IPS-15b (cell line): ENCODE measurements around the gene RTN4R.

Experiments used
- H3K27me3 ChIP-seq: one replicate; pipeline ENCODE4 v1.6.1; 2013; ENCODE audit warnings: low read length; ENCODE audit not compliant: control insufficient read depth, insufficient read depth
- H3K36me3 ChIP-seq: one replicate; pipeline ENCODE4 v1.6.1; 2013; ENCODE audit warnings: low read length; ENCODE audit not compliant: control insufficient read depth, insufficient read depth
- H3K4me1 ChIP-seq: one replicate; pipeline ENCODE4 v1.6.1; 2013; ENCODE audit warnings: mild to moderate bottlenecking, low read length; ENCODE audit not compliant: control insufficient read depth, insufficient read depth
- H3K4me3 ChIP-seq: one replicate; pipeline ENCODE4 v1.5.1; 2013; ENCODE audit warnings: low read depth, low read length
- H3K9ac ChIP-seq: one replicate; pipeline ENCODE4 v1.6.1; 2013; ENCODE audit warnings: low read depth, mild to moderate bottlenecking, low read length
- H3K9me3 ChIP-seq: one replicate; pipeline ENCODE4 v1.6.1; 2013; ENCODE audit warnings: mild to moderate bottlenecking, low read length; ENCODE audit not compliant: control insufficient read depth, insufficient read depth

Gene RTN4R

DNA sequence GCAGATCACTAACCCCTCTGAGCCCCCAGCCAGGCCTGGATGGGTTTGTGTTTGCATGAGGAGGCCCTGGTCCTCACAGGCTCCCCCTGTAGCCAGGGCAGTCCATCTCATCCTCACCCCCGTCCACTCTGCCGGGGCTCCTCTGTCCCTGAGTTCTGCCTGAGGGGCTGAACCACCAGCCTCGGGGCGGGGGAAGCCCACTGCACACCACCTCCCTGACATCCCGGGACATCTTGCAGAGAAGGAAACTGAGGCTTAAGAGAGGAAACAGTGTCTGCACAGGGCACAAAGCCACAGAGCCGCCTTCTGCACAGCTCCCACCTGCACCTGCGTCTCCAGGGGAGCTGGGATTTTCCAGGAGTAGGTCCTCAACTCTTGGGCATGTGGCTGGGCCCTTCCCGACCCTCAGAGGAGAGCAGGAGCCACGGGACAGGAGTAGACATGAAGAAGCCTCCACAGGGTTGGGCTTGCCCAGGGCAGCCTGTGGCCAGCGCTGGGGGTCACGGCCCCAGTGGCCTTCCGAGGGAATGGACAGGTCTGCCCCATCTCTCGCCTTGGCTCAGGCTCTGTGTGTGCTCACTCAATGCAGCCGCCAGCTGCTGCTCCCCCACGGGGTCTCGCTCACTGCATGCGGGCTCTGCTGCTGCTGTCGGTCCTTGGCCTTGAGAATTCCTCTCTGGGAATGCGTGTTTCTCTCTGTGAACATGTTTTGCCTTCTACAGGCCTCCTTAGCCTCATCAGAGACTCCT is 71.8 kb downstream of the RTN4R start:
- no peaks in the 10 kb centered on the region for H3K27me3 ChIP-seq
- no peaks in the 10 kb centered on the region for H3K36me3 ChIP-seq
- no peaks in the 10 kb centered on the region for H3K4me1 ChIP-seq
- H3K9me3 ChIP-seq: no peaks in the 10 kb centered on the region
- H3K9ac ChIP-seq: no peak overlapping the region
- no peak overlapping the region for H3K4me3 ChIP-seq

DNA sequence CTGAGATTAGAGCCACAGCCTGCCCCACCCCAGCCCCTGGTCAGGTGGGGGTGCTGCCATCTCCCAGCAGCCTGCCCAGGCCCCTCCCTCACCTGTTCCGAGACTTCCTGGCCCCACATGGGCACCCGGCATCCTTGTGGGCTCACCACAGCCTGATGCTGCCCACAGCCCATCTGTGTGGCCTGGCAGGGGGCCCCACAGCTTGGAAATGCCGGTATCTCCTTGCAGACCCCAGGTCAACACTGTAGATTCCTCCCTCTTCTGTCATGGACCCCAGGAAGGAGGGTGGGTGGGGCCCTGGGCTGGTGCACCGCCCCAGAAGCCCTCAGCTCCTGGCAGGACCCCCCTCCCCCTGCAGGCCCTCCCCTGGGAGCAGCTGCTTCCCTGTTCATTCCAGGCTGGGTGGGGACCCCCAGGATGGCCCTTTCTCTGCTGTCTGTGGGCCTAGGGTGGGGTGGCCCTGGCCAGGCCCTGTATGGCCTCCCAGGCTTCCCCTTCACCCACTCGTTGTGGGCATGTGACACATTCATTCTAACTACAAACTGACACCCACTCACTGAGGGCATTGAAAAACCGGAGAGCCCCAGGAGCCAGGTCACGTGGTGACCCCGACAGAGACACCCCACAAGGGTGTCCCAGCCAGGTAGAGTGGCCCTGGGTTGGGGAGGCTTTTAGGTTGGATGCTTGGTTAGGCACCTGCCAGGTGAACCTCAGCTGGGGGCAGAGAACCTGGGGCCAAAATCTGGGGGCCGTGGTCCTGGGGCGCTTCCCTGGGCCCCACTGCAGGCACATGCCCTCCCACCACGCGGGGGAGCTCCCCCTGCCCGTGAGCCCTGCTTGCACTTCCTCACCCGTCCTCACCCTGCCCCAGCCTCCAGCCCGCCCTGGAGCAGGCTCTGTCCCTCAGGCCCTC is 73.2 kb downstream of the RTN4R start:
- H3K9ac ChIP-seq: no peak overlapping the region
- H3K4me3 ChIP-seq: no peak overlapping the region
- H3K27me3 ChIP-seq: no peaks in the 10 kb centered on the region

DNA sequence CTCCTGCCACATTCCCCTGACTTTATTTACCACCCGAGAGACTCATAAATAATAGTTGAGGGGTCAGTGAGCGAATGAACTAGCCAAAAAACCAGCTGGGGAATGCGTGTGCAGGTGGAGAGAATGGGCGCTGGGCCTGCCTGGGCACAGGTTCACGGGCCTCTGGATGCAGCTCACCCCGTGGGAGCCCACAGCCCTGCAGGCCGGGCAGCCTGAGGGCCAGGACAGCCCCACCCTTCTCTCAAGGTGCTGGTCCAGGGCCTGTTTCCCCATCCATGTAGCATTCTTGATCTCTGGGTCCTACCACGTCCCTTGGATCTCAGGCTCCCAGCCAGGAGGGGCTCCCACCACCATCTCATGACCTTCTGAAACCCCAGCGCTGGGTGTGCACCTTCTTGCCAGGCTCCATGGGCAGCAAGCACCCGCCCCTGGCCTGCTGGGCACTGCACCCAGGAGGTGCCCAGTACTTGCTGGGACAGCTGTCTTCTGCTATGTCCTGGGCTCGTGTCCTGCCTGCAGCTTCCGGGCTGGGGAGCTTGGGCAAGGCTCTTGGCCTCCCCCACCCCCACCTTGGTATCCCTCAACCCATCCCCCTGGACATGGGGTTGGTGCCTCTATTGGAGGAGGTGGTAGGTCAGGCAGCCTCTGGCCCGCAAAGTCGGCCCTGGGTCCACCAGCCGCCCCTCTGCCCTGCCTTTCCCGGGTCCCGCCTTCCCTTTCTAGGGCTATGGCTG is 74.2 kb downstream of the RTN4R start:
- Histone ChIP-seq H3K36me3 (no peaks in the 10 kb centered on the region), H3K9ac (no peak overlapping the region), H3K9me3 (no peaks in the 10 kb centered on the region), H3K27me3 (no peaks in the 10 kb centered on the region), H3K4me3 (no peak overlapping the region), H3K4me1 (no peaks in the 10 kb centered on the region)

More for the DNA sequence above, 73.2 kb downstream of the RTN4R start:
- no peaks in the 10 kb centered on the region for H3K36me3 ChIP-seq
- H3K9me3 ChIP-seq: no peaks in the 10 kb centered on the region
- H3K4me1 ChIP-seq: no peaks in the 10 kb centered on the region

DNA sequence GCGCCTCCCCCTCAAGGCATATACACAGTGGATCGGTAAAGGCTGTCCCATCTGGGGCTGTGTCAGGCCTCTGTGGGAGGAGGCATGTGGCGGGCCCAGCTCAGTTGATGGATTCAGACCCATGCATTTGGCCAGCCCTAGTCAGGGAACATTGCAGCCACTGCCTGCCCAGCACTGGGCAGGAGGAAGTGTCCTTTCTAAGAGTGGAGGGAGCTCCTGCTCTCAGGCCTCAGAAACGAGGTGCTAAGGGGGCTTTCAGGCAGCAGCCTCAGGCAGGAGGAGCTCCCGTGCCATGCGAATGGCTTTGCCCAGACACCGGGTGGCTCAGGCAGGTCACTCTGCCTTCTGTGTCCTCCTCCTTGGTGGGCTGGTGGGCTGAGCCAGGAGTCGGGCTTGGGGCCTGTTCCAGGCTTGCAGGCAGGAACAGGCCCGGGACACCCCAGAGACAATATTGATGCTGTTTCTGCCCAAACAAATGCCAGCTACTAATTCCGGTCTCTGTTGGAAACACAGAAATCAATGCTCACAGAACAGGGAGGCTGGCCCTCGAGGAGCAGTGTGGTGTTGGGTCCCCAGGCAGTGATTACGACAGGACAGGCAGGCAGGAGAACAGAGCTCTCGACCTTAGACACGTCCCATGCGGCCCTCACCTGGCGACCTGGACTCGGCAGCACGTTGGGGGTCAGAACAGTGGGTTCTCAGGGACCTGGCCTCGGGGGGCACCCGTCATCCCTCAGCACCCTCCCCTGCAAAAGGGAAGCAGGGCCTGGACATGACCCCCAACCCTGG is 75.0 kb downstream of the RTN4R start:
- no peaks in the 10 kb centered on the region for H3K9me3 ChIP-seq
- H3K27me3 ChIP-seq: no peaks in the 10 kb centered on the region
- no peaks in the 10 kb centered on the region for H3K36me3 ChIP-seq
- H3K9ac ChIP-seq: no peak overlapping the region
- H3K4me3 ChIP-seq: no peak overlapping the region
- H3K4me1 ChIP-seq: no peaks in the 10 kb centered on the region

DNA sequence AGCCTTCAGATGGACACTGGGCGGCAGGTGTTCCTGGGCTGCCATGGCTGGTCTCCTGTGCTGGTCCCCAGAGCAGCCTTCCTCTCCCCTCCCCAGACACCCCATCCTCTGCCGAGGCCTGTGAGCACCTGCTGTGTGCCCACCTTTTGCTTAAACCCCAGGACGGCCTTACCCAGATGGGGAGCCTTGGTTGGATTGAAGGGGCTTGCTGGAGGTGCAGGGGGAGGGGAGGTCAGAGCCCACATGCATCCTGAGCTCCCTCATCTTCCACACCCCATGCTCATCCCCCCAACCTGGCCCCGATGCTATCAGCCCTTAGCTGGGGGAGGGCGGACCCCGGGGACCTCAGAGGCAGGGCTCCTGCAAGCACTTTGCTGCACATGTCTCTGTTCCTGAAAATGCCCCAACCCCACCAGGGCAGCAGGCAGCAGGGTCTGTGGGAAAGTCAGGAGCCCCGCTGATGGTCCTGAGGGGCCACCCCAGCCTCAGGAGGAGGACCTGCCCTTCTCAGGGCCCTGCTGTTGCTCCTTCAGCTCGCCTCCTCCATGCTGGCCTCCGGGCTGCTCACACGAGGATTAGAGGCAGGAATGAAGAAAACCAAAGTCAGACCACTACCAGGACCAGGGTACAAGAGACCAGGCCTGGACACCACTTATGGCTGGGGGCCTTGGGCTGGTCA is 75.7 kb downstream of the RTN4R start:
- H3K4me3 ChIP-seq: no peak overlapping the region
- H3K9ac ChIP-seq: no peak overlapping the region
- H3K36me3 ChIP-seq: no peaks in the 10 kb centered on the region
- H3K27me3 ChIP-seq: no peaks in the 10 kb centered on the region
- no peaks in the 10 kb centered on the region for H3K9me3 ChIP-seq
- no peaks in the 10 kb centered on the region for H3K4me1 ChIP-seq

DNA sequence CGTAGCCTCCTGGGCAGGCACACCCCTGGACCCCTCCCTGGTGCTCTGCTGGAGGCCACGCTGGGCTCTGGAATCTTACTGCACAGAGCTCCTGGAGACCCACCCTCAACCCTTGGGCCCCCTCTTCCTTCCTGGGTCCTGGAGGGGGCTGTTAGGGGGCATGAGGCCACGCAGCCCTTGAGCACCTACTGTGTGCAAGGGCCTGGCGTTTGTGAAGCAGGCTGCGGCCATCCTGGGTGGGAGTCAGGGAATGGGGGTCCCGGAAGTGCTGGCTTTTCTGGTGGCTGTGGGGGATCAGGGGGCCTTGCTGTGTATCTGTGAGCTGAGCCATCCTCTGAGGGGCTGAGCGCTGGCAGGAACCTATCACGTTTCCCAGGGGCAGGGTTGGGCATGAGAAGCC is 76.3 kb downstream of the RTN4R start:
- H3K9me3 ChIP-seq: no peaks in the 10 kb centered on the region
- H3K4me1 ChIP-seq: no peaks in the 10 kb centered on the region
- H3K4me3 ChIP-seq: no peak overlapping the region
- no peak overlapping the region for H3K9ac ChIP-seq
- no peaks in the 10 kb centered on the region for H3K36me3 ChIP-seq
- no peaks in the 10 kb centered on the region for H3K27me3 ChIP-seq
